Measurements from ENCODE around the gene BID. TPM values are rescaled to one million over a fixed set of nuclear protein-coding genes. Genes with fewer than 3 reads are reported as not detected.

BID gene
- polyA plus RNA-seq, 1 donor from 2014 or later, result 88.6 TPM

DNA sequence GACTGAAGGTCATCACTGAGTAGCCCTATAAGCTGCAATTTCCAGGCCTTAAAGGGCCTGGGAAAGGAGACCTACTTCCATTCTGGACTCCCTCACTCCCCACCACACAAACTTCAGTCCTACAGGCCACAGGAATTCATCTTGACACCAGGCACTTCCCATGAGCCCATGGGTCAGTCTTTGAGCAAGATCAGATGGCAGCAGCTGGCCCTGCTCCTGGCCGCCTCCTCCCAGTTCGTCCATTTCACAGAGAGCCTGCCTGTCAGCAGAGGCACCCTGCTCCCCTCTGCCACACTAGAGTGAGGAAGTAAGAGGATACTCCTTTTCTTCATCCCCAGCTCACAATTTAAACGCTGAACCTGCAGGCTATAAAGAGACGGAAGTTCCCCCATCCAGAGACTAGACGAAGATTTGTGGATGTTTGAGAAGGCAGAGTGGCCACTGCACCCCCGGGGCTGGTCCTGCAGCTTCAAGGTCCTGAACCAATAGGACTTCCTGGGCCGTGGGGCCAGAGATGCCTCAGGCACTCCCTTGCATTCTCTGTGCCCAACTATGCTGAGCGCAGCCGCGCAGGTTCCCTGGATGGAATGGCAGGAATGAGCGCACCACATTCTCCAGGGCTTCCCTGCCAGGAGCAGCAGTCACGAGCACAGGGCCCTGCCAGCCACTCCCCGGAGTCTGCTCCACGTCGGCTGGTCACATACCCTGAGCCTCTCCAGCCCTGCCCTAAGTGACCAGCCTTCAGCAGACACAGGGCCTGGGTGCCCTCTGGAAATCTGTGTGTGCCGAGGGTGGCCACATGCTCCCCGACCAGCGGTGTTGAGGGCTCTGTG lies 33.5 kb upstream of the BID start:
- Histone ChIP-seq H3K9me2 (ENCODE audit: insufficient read depth, low read length) (no peaks in the 10 kb centered on the region), H3K27ac (ENCODE audit: low read length) (no peak overlapping the region), H4K20me1 (ENCODE audit: insufficient read depth) (no peaks in the 10 kb centered on the region), H3K4me3 (ENCODE audit: low read length) (no peak overlapping the region), H3K4me2 (ENCODE audit: low read length) (no peak overlapping the region), H3F3A (ENCODE audit: insufficient read depth, low read length, poor library complexity, severe bottlenecking) (no peaks in the 10 kb centered on the region), H3K79me2 (replicated peaks; ENCODE audit: insufficient read depth, low read length) (no peaks in the 10 kb centered on the region), H3K9me3 (ENCODE audit: low read length) (no peaks in the 10 kb centered on the region), H3K9ac (ENCODE audit: low read length) (no peak overlapping the region), H3K36me3 (ENCODE audit: insufficient read depth, low read length) (no peaks in the 10 kb centered on the region), H3K27me3 (ENCODE audit: insufficient read depth, low read depth, low read length) (no peaks in the 10 kb centered on the region), H2AFZ (ENCODE audit: low read depth, low read length) (no peak overlapping the region)
- TF ChIP-seq, protein P1, sequence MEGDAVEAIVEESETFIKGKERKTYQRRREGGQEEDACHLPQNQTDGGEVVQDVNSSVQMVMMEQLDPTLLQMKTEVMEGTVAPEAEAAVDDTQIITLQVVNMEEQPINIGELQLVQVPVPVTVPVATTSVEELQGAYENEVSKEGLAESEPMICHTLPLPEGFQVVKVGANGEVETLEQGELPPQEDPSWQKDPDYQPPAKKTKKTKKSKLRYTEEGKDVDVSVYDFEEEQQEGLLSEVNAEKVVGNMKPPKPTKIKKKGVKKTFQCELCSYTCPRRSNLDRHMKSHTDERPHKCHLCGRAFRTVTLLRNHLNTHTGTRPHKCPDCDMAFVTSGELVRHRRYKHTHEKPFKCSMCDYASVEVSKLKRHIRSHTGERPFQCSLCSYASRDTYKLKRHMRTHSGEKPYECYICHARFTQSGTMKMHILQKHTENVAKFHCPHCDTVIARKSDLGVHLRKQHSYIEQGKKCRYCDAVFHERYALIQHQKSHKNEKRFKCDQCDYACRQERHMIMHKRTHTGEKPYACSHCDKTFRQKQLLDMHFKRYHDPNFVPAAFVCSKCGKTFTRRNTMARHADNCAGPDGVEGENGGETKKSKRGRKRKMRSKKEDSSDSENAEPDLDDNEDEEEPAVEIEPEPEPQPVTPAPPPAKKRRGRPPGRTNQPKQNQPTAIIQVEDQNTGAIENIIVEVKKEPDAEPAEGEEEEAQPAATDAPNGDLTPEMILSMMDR (IDR thresholded peaks at IDR 0.05; ENCODE audit: poor library complexity, severe bottlenecking), result no peak
- TF ChIP-seq RAD21 (conservative IDR thresholded peaks at IDR 0.05) (no peak), EP300 (conservative IDR thresholded peaks at IDR 0.05; ENCODE audit: poor library complexity, severe bottlenecking) (no peak), SMC3 (conservative IDR thresholded peaks at IDR 0.05; ENCODE audit: poor library complexity) (no peak), POLR2AphosphoS5 (IDR thresholded peaks at IDR 0.05) (no peak), EZH2 (IDR thresholded peaks at IDR 0.05; ENCODE audit: borderline replicate concordance, insufficient read depth, low read length, poor library complexity, severe bottlenecking) (no peak), MXI1 (conservative IDR thresholded peaks at IDR 0.05; ENCODE audit: poor library complexity, severe bottlenecking) (no peak), TAF1 (IDR thresholded peaks at IDR 0.05; ENCODE audit: low read depth) (no peak)
- TF ChIP-seq, protein P2, sequence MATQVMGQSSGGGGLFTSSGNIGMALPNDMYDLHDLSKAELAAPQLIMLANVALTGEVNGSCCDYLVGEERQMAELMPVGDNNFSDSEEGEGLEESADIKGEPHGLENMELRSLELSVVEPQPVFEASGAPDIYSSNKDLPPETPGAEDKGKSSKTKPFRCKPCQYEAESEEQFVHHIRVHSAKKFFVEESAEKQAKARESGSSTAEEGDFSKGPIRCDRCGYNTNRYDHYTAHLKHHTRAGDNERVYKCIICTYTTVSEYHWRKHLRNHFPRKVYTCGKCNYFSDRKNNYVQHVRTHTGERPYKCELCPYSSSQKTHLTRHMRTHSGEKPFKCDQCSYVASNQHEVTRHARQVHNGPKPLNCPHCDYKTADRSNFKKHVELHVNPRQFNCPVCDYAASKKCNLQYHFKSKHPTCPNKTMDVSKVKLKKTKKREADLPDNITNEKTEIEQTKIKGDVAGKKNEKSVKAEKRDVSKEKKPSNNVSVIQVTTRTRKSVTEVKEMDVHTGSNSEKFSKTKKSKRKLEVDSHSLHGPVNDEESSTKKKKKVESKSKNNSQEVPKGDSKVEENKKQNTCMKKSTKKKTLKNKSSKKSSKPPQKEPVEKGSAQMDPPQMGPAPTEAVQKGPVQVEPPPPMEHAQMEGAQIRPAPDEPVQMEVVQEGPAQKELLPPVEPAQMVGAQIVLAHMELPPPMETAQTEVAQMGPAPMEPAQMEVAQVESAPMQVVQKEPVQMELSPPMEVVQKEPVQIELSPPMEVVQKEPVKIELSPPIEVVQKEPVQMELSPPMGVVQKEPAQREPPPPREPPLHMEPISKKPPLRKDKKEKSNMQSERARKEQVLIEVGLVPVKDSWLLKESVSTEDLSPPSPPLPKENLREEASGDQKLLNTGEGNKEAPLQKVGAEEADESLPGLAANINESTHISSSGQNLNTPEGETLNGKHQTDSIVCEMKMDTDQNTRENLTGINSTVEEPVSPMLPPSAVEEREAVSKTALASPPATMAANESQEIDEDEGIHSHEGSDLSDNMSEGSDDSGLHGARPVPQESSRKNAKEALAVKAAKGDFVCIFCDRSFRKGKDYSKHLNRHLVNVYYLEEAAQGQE (IDR thresholded peaks at IDR 0.05; ENCODE audit: borderline replicate concordance), result no peak

DNA sequence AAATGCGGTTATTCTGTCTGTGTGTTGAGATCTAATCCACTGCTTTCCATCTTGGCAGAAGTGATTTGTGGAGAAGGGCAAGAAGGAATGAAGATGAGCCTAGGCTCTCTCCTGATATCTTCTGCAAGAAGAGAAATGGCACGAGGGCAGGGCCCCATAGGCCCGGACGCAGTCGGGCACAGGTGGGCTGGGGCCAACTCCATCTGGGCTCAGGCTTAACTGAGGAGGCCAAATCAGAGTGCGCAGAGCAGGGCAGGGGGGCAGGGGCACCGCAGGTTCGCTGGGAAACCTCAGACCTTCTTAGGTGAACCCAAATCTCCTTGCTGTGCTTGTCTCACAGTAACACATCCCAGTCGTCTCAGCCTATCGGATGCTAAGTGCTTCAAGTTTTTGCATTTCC lies 32.8 kb upstream of the BID start:
- TF ChIP-seq, protein P1 (IDR thresholded peaks at IDR 0.05; ENCODE audit: poor library complexity, severe bottlenecking), result no peak
- Histone ChIP-seq H3K4me3 (ENCODE audit: low read length) (no peak overlapping the region), H3K79me2 (replicated peaks; ENCODE audit: insufficient read depth, low read length) (no peaks in the 10 kb centered on the region), H3K36me3 (ENCODE audit: insufficient read depth, low read length) (no peaks in the 10 kb centered on the region), H3K9ac (ENCODE audit: low read length) (no peak overlapping the region), H3K27ac (ENCODE audit: low read length) (no peak overlapping the region), H3K9me2 (ENCODE audit: insufficient read depth, low read length) (no peaks in the 10 kb centered on the region), H3K4me2 (ENCODE audit: low read length) (no peak overlapping the region), H3K9me3 (ENCODE audit: low read length) (no peaks in the 10 kb centered on the region), H3F3A (ENCODE audit: insufficient read depth, low read length, poor library complexity, severe bottlenecking) (no peaks in the 10 kb centered on the region), H4K20me1 (ENCODE audit: insufficient read depth) (no peaks in the 10 kb centered on the region), H2AFZ (ENCODE audit: low read depth, low read length) (no peak overlapping the region), H3K27me3 (ENCODE audit: insufficient read depth, low read depth, low read length) (no peaks in the 10 kb centered on the region)

All from neural cell (in vitro differentiated cells).